Ishikawa (cell line): ENCODE data around the gene EEF2K.

Experiments used
- CEBPB ChIP-seq: IDR thresholded peaks from 2 replicates; pipeline ENCODE4 v1.6.1; 2012
- CREB1 ChIP-seq: IDR thresholded peaks from 2 replicates; pipeline ENCODE4 v1.6.1; 2012; ENCODE audit warnings: low read depth
- EGR1 ChIP-seq: IDR thresholded peaks from 2 replicates; pipeline ENCODE4 v1.6.1; 2012
- EP300 ChIP-seq: IDR thresholded peaks from 2 replicates; pipeline ENCODE4 v1.6.1; 2012; ENCODE audit warnings: borderline replicate concordance
- FOXM1 ChIP-seq: IDR thresholded peaks from 2 replicates; pipeline ENCODE4 v1.6.1; 2012; ENCODE audit warnings: low read depth, borderline replicate concordance
- NFIC ChIP-seq: IDR thresholded peaks from 2 replicates; pipeline ENCODE4 v1.6.1; 2012
- RAD21 ChIP-seq: IDR thresholded peaks from 2 replicates; pipeline ENCODE4 v1.6.1; 2012; ENCODE audit warnings: low read depth
- TAF1 ChIP-seq: IDR thresholded peaks from 2 replicates; pipeline ENCODE4 v1.6.1; 2012; ENCODE audit warnings: low read depth, mild to moderate bottlenecking
- TCF12 ChIP-seq: IDR thresholded peaks from 2 replicates; pipeline ENCODE4 v1.6.1; 2012; ENCODE audit warnings: low read depth
- TEAD4 ChIP-seq: IDR thresholded peaks from 2 replicates; pipeline ENCODE4 v1.6.1; 2012
- YY1 ChIP-seq: IDR thresholded peaks from 2 replicates; pipeline ENCODE4 v1.6.1; 2012; ENCODE audit warnings: low read depth
- ZBTB7A ChIP-seq: IDR thresholded peaks from 2 replicates; pipeline ENCODE4 v1.6.1; 2012; ENCODE audit warnings: low read depth
- TF ChIP-seq, protein P1 (sequence below): IDR thresholded peaks from 2 replicates; pipeline ENCODE4 v1.6.1; 2012
- TF ChIP-seq, protein P2 (sequence below): IDR thresholded peaks from 2 replicates; pipeline ENCODE4 v1.6.1; 2012; ENCODE audit warnings: low read depth, mild to moderate bottlenecking
- TF ChIP-seq, protein P3 (sequence below): IDR thresholded peaks from 2 replicates; pipeline ENCODE4 v1.6.1; 2012

The EEF2K gene

DNA sequence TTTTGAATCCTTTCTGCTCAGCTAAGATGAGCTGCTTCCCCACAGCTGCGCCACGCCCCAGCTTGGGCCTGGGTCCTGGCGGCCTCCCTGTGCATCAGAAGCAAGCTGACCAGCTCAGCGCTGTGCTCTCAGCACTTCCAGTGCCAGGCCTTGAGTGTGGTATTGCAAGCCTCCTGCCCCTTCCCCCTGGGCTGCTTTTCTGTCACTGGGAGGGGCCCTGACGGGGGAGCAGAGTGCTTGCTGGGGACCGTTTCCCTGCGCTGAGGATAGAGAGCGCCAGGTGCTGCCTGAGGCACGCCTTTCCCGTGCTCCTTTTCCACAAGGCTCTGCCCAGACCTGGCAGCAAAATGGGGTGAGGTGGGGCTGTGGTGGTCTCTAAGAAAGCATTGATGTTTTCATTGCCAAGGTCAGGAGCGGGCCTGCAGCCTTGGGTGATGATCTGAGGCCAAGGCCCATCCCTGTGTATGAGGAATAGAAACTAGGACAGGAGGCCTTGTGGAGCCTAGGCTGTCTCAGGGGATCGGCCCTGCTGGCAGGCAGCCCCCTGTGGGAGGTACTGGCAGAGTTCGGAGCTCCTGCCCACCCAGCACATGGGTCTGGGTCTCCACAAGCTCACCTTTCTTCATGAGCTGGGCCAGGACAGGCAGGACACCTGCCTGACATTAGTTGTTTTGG is 120.8 kb downstream of the EEF2K start:
- no peak for TF ChIP-seq TCF12
- no peak for TF ChIP-seq NFIC
- TF ChIP-seq, protein P1, sequence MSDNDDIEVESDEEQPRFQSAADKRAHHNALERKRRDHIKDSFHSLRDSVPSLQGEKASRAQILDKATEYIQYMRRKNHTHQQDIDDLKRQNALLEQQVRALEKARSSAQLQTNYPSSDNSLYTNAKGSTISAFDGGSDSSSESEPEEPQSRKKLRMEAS = no peak
- TF ChIP-seq TAF1 = no peak
- no peak for TF ChIP-seq RAD21
- no peak for TF ChIP-seq EP300
- TF ChIP-seq, protein P2, sequence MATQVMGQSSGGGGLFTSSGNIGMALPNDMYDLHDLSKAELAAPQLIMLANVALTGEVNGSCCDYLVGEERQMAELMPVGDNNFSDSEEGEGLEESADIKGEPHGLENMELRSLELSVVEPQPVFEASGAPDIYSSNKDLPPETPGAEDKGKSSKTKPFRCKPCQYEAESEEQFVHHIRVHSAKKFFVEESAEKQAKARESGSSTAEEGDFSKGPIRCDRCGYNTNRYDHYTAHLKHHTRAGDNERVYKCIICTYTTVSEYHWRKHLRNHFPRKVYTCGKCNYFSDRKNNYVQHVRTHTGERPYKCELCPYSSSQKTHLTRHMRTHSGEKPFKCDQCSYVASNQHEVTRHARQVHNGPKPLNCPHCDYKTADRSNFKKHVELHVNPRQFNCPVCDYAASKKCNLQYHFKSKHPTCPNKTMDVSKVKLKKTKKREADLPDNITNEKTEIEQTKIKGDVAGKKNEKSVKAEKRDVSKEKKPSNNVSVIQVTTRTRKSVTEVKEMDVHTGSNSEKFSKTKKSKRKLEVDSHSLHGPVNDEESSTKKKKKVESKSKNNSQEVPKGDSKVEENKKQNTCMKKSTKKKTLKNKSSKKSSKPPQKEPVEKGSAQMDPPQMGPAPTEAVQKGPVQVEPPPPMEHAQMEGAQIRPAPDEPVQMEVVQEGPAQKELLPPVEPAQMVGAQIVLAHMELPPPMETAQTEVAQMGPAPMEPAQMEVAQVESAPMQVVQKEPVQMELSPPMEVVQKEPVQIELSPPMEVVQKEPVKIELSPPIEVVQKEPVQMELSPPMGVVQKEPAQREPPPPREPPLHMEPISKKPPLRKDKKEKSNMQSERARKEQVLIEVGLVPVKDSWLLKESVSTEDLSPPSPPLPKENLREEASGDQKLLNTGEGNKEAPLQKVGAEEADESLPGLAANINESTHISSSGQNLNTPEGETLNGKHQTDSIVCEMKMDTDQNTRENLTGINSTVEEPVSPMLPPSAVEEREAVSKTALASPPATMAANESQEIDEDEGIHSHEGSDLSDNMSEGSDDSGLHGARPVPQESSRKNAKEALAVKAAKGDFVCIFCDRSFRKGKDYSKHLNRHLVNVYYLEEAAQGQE = no peak
- no peak for TF ChIP-seq TEAD4
- TF ChIP-seq FOXM1 = no peak
- TF ChIP-seq CREB1 = no peak
- no peak for TF ChIP-seq CEBPB
- no peak for TF ChIP-seq YY1
- TF ChIP-seq, protein P3, sequence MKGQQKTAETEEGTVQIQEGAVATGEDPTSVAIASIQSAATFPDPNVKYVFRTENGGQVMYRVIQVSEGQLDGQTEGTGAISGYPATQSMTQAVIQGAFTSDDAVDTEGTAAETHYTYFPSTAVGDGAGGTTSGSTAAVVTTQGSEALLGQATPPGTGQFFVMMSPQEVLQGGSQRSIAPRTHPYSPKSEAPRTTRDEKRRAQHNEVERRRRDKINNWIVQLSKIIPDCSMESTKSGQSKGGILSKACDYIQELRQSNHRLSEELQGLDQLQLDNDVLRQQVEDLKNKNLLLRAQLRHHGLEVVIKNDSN = no peak

DNA sequence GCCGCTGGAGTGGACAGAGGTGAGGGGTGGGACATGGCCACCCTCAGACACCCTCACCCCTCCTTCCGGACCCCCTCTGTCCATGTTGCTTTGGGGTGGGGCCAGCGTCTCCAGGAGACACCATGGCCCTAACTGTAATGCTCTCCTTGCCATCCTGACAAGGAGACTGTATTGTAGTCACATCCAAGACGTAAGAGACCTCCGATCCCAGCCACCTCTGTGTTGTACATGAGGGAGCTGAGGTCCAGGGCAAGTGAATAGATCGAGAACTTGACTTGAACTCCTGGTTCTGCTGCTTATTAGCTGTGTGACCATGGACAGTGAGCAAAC is 121.3 kb downstream of the EEF2K start:
- TF ChIP-seq TAF1 (no peak), RAD21 (no peak)
- TF ChIP-seq, protein P3 = no peak

DNA sequence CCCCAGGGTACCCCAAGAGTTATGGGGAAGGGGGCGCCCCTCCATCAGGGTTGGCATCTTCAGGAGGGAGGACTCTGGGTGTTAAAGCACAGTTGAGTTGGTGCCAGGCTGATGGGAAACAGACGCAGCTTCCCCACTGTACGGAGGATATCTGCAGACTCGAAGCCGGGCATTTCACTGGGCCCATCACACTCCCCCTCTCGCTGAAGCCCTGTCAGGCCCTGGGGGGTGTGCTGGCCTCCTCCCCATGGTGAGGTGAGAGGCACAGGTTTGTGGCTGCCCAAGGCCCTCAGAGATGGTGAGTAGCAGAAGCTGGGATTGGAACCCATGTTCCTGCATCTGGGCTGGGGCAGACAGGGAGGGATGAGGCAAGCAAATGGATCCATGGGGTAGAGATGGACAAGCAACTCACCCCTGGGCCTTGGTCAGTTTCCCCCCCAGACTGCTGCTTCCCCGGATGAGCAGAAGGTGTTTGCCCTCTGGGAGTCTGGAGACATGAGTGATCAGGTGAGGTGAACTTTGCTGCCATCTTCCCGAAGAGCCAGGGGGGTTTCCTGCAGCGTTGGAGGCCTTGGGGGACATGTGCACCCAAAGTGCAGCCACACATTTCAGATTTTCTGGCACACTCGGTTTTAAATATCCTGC is 122.1 kb downstream of the EEF2K start:
- TF ChIP-seq RAD21 (no peak), YY1 (no peak), EGR1 (no peak), NFIC (no peak), ZBTB7A (no peak), TCF12 (no peak), CEBPB (no peak), FOXM1 (no peak), CREB1 (no peak), EP300 (no peak), TEAD4 (no peak)
- TF ChIP-seq, protein P2 = no peak
- TF ChIP-seq, protein P1 = no peak
- TF ChIP-seq, protein P3 = no peak

DNA sequence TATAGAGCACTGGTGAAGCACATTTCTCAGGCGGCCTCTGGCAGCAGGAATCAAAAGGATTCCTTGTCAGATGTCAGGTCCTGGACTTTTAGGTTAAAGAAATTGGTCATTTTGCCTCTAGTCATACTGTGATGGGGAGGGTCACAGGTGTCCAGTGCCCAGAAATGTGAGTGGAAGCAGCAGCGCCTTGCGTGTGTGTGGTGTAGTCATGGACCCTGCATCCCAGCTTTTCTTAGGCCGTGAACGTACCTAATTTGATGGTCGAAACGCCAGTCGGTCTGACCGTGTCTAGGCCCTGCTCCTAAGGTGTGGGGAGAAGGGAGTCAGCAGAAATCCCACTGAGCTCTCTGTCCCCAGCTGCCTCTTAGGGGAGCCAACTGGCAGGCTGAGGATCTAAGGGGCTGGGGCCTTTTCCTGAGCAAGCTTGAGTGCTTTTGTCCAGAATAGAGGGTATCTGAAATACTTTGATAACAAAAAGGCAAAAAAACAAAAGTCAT is 123.2 kb downstream of the EEF2K start:
- no peak for TF ChIP-seq NFIC
- no peak for TF ChIP-seq CREB1
- TF ChIP-seq, protein P1 = no peak
- TF ChIP-seq, protein P3 = no peak
- no peak for TF ChIP-seq CEBPB
- TF ChIP-seq TAF1 = no peak
- no peak for TF ChIP-seq TCF12
- TF ChIP-seq FOXM1 = no peak
- TF ChIP-seq, protein P2 = no peak
- no peak for TF ChIP-seq ZBTB7A
- no peak for TF ChIP-seq EP300
- no peak for TF ChIP-seq RAD21
- no peak for TF ChIP-seq TEAD4
- TF ChIP-seq YY1 = no peak
- TF ChIP-seq EGR1 = no peak
